SU-DHL-6 (cell line): ENCODE data around the gene PKHD1.

Source experiments
- H2AFZ ChIP-seq: fragments of 200-600 bp; sonication (generic); 2 replicates; pipeline ENCODE4 v1.6.1; 2014; ENCODE audit warnings: low read depth, mild to moderate bottlenecking, moderate library complexity, mixed read lengths, antibody characterized with exemption, low read length; ENCODE audit not compliant: severe bottlenecking
- H3F3A ChIP-seq: fragments of 200-600 bp; shearing (Covaris generic); 2 replicates; pipeline ENCODE4 v1.6.0; 2016; ENCODE audit warnings: antibody characterized with exemption, mild to moderate bottlenecking; ENCODE audit not compliant: insufficient read depth
- H3K27ac ChIP-seq: fragments of 200-600 bp; sonication (generic); 2 replicates; pipeline ENCODE4 v1.5.1; 2016; ENCODE audit warnings: low read depth, mild to moderate bottlenecking, low read length, moderate library complexity, mixed read lengths
- H3K27me3 ChIP-seq: fragments of 200-600 bp; sonication (generic), shearing (Covaris generic); 2 replicates; pipeline ENCODE4 v1.6.0; 2014; ENCODE audit warnings: mild to moderate bottlenecking, low read length
- H3K36me3 ChIP-seq: fragments of 200-600 bp; sonication (generic); 2 replicates; pipeline ENCODE4 v1.6.1; 2014; ENCODE audit warnings: mild to moderate bottlenecking, low read length, mixed read lengths
- H3K4me2 ChIP-seq: fragments of 300-600, 200-600 bp; shearing (Covaris generic), sonication (generic); 2 replicates; pipeline ENCODE4 v1.6.0; 2014; ENCODE audit warnings: low read length, low read depth, mild to moderate bottlenecking; ENCODE audit not compliant: poor library complexity, severe bottlenecking
- H3K4me3 ChIP-seq: fragments of 200-600 bp; sonication (generic); 2 replicates; pipeline ENCODE4 v1.5.1; 2014; ENCODE audit warnings: antibody characterized with exemption, low read length, mild to moderate bottlenecking, mixed read lengths; ENCODE audit not compliant: insufficient read depth, poor library complexity, severe bottlenecking
- H3K79me2 ChIP-seq: fragments of 200-600 bp; sonication (generic); 2 replicates; pipeline ENCODE4 v1.6.1; 2014; ENCODE audit warnings: mild to moderate bottlenecking, low read length, moderate library complexity; ENCODE audit not compliant: insufficient read depth
- H3K9ac ChIP-seq: fragments of 200-600 bp; sonication (generic); 2 replicates; pipeline ENCODE4 v1.7.0; 2014; ENCODE audit warnings: mild to moderate bottlenecking, low read length
- H3K9me2 ChIP-seq: fragments of 200-600 bp; sonication (generic); replicated peaks from 2 replicates; pipeline ENCODE4 v1.6.1; 2014; ENCODE audit warnings: low read length; ENCODE audit not compliant: insufficient read depth
- H3K9me3 ChIP-seq: fragments of 200-600 bp; sonication (generic); 2 replicates; pipeline ENCODE4 v1.6.1; 2014; ENCODE audit warnings: low read length, mixed read lengths; ENCODE audit not compliant: insufficient read depth
- H4K20me1 ChIP-seq: fragments of 200-600 bp; sonication (generic); 2 replicates; pipeline ENCODE4 v1.6.1; 2014; ENCODE audit warnings: low read depth, mild to moderate bottlenecking, antibody characterized with exemption, low read length, moderate library complexity, mixed read lengths
- CTCF ChIP-seq: fragments of 200-600 bp; sonication (generic); IDR thresholded peaks from one replicate; pipeline ENCODE4 v1.5.1; 2017; ENCODE audit warnings: antibody characterized with exemption, mild to moderate bottlenecking, low read length, moderate library complexity; ENCODE audit not compliant: insufficient read depth, poor library complexity, severe bottlenecking
- EZH2phosphoT487 ChIP-seq: fragments of 200-600 bp; sonication (generic), shearing (Covaris generic); conservative IDR thresholded peaks from 2 replicates; pipeline ENCODE4 v1.6.1; 2018; ENCODE audit warnings: mild to moderate bottlenecking, antibody characterized with exemption, low read length, moderate library complexity, mixed read lengths

Gene PKHD1

GRCh38 chr6:52013035-52013434, 74.4 kb downstream of the PKHD1 start:
- no peak overlapping the region for H2AFZ ChIP-seq
- H3K9me2 ChIP-seq: no peaks in the 10 kb centered on the region
- TF ChIP-seq CTCF: no peak
- TF ChIP-seq EZH2phosphoT487: no peak
- no peak overlapping the region for H3K27ac ChIP-seq
- no peaks in the 10 kb centered on the region for H3K36me3 ChIP-seq
- H3K4me3 ChIP-seq: no peak overlapping the region
- H4K20me1 ChIP-seq: no peaks in the 10 kb centered on the region
- H3K9me3 ChIP-seq: no peaks in the 10 kb centered on the region
- H3K4me2 ChIP-seq: no peak overlapping the region
- no peaks in the 10 kb centered on the region for H3K79me2 ChIP-seq
- no peaks in the 10 kb centered on the region for H3K27me3 ChIP-seq
- no peaks in the 10 kb centered on the region for H3F3A ChIP-seq
- no peak overlapping the region for H3K9ac ChIP-seq

GRCh38 chr6:52012582-52012981, 74.8 kb downstream of the PKHD1 start:
- Histone ChIP-seq H3K4me2 (no peak overlapping the region), H4K20me1 (no peaks in the 10 kb centered on the region), H3K9ac (no peak overlapping the region), H3K36me3 (no peaks in the 10 kb centered on the region), H3K4me3 (no peak overlapping the region), H3F3A (no peaks in the 10 kb centered on the region), H3K27me3 (no peaks in the 10 kb centered on the region), H3K9me3 (no peaks in the 10 kb centered on the region), H3K79me2 (no peaks in the 10 kb centered on the region), H3K27ac (no peak overlapping the region), H3K9me2 (no peaks in the 10 kb centered on the region), H2AFZ (no peak overlapping the region)
- no peak for TF ChIP-seq CTCF
- TF ChIP-seq EZH2phosphoT487: no peak

GRCh38 chr6:52010806-52011205, 76.6 kb downstream of the PKHD1 start:
- Histone ChIP-seq H3K9me2 (no peaks in the 10 kb centered on the region), H2AFZ (no peak overlapping the region), H3K27ac (no peak overlapping the region), H4K20me1 (no peaks in the 10 kb centered on the region), H3K4me3 (no peak overlapping the region), H3K9ac (no peak overlapping the region), H3K9me3 (no peaks in the 10 kb centered on the region), H3K36me3 (no peaks in the 10 kb centered on the region), H3K79me2 (no peaks in the 10 kb centered on the region), H3K4me2 (no peak overlapping the region), H3F3A (no peaks in the 10 kb centered on the region), H3K27me3 (no peaks in the 10 kb centered on the region)
- no peak for TF ChIP-seq CTCF
- no peak for TF ChIP-seq EZH2phosphoT487

- H2AFZ ChIP-seq: no peak overlapping the region
- H3K9me3 ChIP-seq: no peaks in the 10 kb centered on the region
- no peak overlapping the region for H3K9ac ChIP-seq
- H3K4me2 ChIP-seq: no peak overlapping the region
- no peak for TF ChIP-seq EZH2phosphoT487
- H3K36me3 ChIP-seq: no peaks in the 10 kb centered on the region
- H3K9me2 ChIP-seq: no peaks in the 10 kb centered on the region
- H3K4me3 ChIP-seq: no peak overlapping the region
- H3K27me3 ChIP-seq: no peaks in the 10 kb centered on the region
- H3K27ac ChIP-seq: no peak overlapping the region
- no peaks in the 10 kb centered on the region for H4K20me1 ChIP-seq
- H3F3A ChIP-seq: no peaks in the 10 kb centered on the region
- no peaks in the 10 kb centered on the region for H3K79me2 ChIP-seq
These were observed 77.3 kb downstream of the PKHD1 start for GRCh38 chr6:52010145-52010544.
